ENCODE measurements around the gene DHPS.

Gene DHPS

GRCh38 chr19:12723381-12723640 lies 41.6 kb upstream of the DHPS start:
- peaks cover 70% of the 10 kb centered on the region for H3K79me2 ChIP-seq (ENCODE audit: control insufficient read depth, low read length)
- peaks cover 58% of the 10 kb centered on the region for H3K36me3 ChIP-seq (ENCODE audit: control insufficient read depth, low read length)
- H3K4me1 ChIP-seq (ENCODE audit: control insufficient read depth, low read length): peaks cover 46% of the 10 kb centered on the region
- H3K4me3 ChIP-seq (ENCODE audit: low read length): peak overlapping the region; percentile 96
- H3K27me3 ChIP-seq (ENCODE audit: control insufficient read depth, low read length): no peaks in the 10 kb centered on the region
- H3K9me3 ChIP-seq (ENCODE audit: control insufficient read depth, insufficient read depth, low read length): no peaks in the 10 kb centered on the region
- H4K20me1 ChIP-seq (ENCODE audit: control insufficient read depth, insufficient read depth, low read depth, low read length): peaks cover 10% of the 10 kb centered on the region; the same call in 1 of the 2 replicates
- H3K4me2 ChIP-seq (ENCODE audit: low read length): peak overlapping the region; percentile 83
- H3K9me2 ChIP-seq (replicated peaks; ENCODE audit: control insufficient read depth, low read length): no peaks in the 10 kb centered on the region
- H3K27ac ChIP-seq (ENCODE audit: low read depth, low read length): peak overlapping the region; percentile 78
- TF ChIP-seq CTCF (IDR thresholded peaks at IDR 0.05; ENCODE audit: low read depth, low read length, poor library complexity, severe bottlenecking) (no peak), EZH2phosphoT487 (IDR thresholded peaks at IDR 0.05; ENCODE audit: borderline replicate concordance, low read length) (no peak)
- peaks cover 13% of the 10 kb centered on the region for H3F3A ChIP-seq (ENCODE audit: control insufficient read depth, insufficient read depth)

GRCh38 chr19:12722566-12723380 lies 41.1 kb upstream of the DHPS start:
- Histone ChIP-seq H3K4me1 (ENCODE audit: control insufficient read depth, low read length) (peaks cover 40% of the 10 kb centered on the region), H3K27me3 (ENCODE audit: control insufficient read depth, low read length) (no peaks in the 10 kb centered on the region), H3K9me3 (ENCODE audit: control insufficient read depth, insufficient read depth, low read length) (no peaks in the 10 kb centered on the region), H3K27ac (ENCODE audit: low read depth, low read length) (peak overlapping the region; percentile 78), H3K4me2 (ENCODE audit: low read length) (peak overlapping the region; percentile 98), H4K20me1 (ENCODE audit: control insufficient read depth, insufficient read depth, low read depth, low read length) (peaks cover 10% of the 10 kb centered on the region; the same call in 1 of the 2 replicates), H3F3A (ENCODE audit: control insufficient read depth, insufficient read depth) (peaks cover 9% of the 10 kb centered on the region), H3K9me2 (replicated peaks; ENCODE audit: control insufficient read depth, low read length) (no peaks in the 10 kb centered on the region), H3K4me3 (ENCODE audit: low read length) (peak overlapping the region; percentile 96), H3K36me3 (ENCODE audit: control insufficient read depth, low read length) (peaks cover 57% of the 10 kb centered on the region), H3K79me2 (ENCODE audit: control insufficient read depth, low read length) (peaks cover 72% of the 10 kb centered on the region)
- no peak for TF ChIP-seq EZH2phosphoT487 (IDR thresholded peaks at IDR 0.05; ENCODE audit: borderline replicate concordance, low read length)
- no peak for TF ChIP-seq CTCF (IDR thresholded peaks at IDR 0.05; ENCODE audit: low read depth, low read length, poor library complexity, severe bottlenecking)

GRCh38 chr19:12721656-12722565 lies 40.2 kb upstream of the DHPS start:
- H3K4me1 ChIP-seq (ENCODE audit: control insufficient read depth, low read length): peaks cover 32% of the 10 kb centered on the region
- peaks cover 14% of the 10 kb centered on the region; the same call in 1 of the 2 replicates for H4K20me1 ChIP-seq (ENCODE audit: control insufficient read depth, insufficient read depth, low read depth, low read length)
- peaks cover 9% of the 10 kb centered on the region for H3F3A ChIP-seq (ENCODE audit: control insufficient read depth, insufficient read depth)
- peaks cover 63% of the 10 kb centered on the region for H3K36me3 ChIP-seq (ENCODE audit: control insufficient read depth, low read length)
- TF ChIP-seq CTCF (IDR thresholded peaks at IDR 0.05; ENCODE audit: low read depth, low read length, poor library complexity, severe bottlenecking) (no peak), EZH2phosphoT487 (IDR thresholded peaks at IDR 0.05; ENCODE audit: borderline replicate concordance, low read length) (no peak)
- peak overlapping the region; percentile 98 for H3K4me2 ChIP-seq (ENCODE audit: low read length)
- H3K9me2 ChIP-seq (replicated peaks; ENCODE audit: control insufficient read depth, low read length): no peaks in the 10 kb centered on the region
- H3K27ac ChIP-seq (ENCODE audit: low read depth, low read length): peak overlapping the region; percentile 78
- peak overlapping the region; percentile 96 for H3K4me3 ChIP-seq (ENCODE audit: low read length)
- no peaks in the 10 kb centered on the region for H3K27me3 ChIP-seq (ENCODE audit: control insufficient read depth, low read length)
- peaks cover 80% of the 10 kb centered on the region for H3K79me2 ChIP-seq (ENCODE audit: control insufficient read depth, low read length)
- H3K9me3 ChIP-seq (ENCODE audit: control insufficient read depth, insufficient read depth, low read length): no peaks in the 10 kb centered on the region

All from DOHH2 (cell line).